ENCODE results near the gene ATP2B2. TPM values are rescaled to one million over a fixed set of nuclear protein-coding genes. Genes with fewer than 3 reads are reported as not detected.

ATP2B2 gene
- total RNA-seq, 1 donor from 2014 or later = 0.42 TPM

DNA sequence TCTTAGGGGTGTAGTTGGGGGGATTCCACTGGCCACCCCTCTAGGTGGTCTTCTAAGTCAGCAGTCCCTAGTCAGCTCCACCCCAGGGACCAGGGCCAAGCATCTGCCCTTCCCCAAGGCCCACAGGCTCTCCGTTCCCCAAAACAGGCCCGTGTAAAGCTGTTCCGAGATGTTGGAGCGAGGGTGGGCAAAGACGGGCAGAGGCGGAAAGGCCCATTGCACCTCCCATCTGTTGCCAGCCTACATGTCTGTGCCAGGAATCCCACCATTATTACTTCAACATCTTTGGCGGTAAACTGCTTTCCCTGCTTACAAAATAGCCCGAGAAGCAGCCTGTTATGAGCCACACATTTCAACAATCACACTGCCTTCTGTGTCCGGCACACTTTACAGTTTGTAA, 1.9 kb upstream of the ATP2B2 start:
- no peak for DNase-seq (ENCODE audit: low read depth, low spot score)
- no peaks in the 10 kb centered on the region for H3K9me3 Mint-ChIP-seq
- no peak overlapping the region for H3K27ac Mint-ChIP-seq (ENCODE audit: unreplicated experiment)

DNA sequence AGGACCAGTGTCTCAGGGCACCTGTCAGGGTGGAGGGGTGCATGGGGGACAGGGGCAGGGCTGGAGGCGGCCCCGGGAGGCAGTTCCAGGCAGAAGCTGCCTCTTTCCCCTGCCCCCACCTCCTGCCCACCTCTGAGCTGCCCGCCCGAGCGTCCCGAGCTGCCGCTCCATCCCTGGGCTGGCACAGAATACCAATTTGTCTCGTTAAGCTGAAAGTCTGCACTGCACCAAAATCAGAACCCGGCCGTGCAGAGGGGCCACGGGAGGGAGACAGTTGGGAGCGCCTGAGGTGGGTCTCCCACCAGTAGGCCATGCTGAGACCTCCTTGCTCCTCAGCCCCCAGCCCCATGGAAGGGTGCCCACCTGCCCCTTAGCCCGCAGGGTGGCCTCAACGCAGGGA, 1.3 kb upstream of the ATP2B2 start:
- no peak overlapping the region for H3K4me3 Mint-ChIP-seq
- peaks cover 4% of the 10 kb centered on the region for H3K4me1 Mint-ChIP-seq
- no peak for DNase-seq (ENCODE audit: low read depth, low spot score)
- H3K27ac Mint-ChIP-seq (ENCODE audit: unreplicated experiment) = no peak overlapping the region
- no peaks in the 10 kb centered on the region for H3K36me3 Mint-ChIP-seq (ENCODE audit: low read depth)
- TF ChIP-seq, protein P1, sequence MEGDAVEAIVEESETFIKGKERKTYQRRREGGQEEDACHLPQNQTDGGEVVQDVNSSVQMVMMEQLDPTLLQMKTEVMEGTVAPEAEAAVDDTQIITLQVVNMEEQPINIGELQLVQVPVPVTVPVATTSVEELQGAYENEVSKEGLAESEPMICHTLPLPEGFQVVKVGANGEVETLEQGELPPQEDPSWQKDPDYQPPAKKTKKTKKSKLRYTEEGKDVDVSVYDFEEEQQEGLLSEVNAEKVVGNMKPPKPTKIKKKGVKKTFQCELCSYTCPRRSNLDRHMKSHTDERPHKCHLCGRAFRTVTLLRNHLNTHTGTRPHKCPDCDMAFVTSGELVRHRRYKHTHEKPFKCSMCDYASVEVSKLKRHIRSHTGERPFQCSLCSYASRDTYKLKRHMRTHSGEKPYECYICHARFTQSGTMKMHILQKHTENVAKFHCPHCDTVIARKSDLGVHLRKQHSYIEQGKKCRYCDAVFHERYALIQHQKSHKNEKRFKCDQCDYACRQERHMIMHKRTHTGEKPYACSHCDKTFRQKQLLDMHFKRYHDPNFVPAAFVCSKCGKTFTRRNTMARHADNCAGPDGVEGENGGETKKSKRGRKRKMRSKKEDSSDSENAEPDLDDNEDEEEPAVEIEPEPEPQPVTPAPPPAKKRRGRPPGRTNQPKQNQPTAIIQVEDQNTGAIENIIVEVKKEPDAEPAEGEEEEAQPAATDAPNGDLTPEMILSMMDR (conservative IDR thresholded peaks at IDR 0.05) = no peak
- no peaks in the 10 kb centered on the region for H3K9me3 Mint-ChIP-seq
- peaks cover 17% of the 10 kb centered on the region for H3K27me3 Mint-ChIP-seq (ENCODE audit: low read depth)

More for the DNA sequence above, 1.9 kb upstream of the ATP2B2 start:
- H3K36me3 Mint-ChIP-seq (ENCODE audit: low read depth) = no peaks in the 10 kb centered on the region
- H3K4me3 Mint-ChIP-seq = no peak overlapping the region
- TF ChIP-seq, protein P1 (conservative IDR thresholded peaks at IDR 0.05) = no peak
- peaks cover 4% of the 10 kb centered on the region for H3K4me1 Mint-ChIP-seq
- H3K27me3 Mint-ChIP-seq (ENCODE audit: low read depth) = peaks cover 17% of the 10 kb centered on the region

DNA sequence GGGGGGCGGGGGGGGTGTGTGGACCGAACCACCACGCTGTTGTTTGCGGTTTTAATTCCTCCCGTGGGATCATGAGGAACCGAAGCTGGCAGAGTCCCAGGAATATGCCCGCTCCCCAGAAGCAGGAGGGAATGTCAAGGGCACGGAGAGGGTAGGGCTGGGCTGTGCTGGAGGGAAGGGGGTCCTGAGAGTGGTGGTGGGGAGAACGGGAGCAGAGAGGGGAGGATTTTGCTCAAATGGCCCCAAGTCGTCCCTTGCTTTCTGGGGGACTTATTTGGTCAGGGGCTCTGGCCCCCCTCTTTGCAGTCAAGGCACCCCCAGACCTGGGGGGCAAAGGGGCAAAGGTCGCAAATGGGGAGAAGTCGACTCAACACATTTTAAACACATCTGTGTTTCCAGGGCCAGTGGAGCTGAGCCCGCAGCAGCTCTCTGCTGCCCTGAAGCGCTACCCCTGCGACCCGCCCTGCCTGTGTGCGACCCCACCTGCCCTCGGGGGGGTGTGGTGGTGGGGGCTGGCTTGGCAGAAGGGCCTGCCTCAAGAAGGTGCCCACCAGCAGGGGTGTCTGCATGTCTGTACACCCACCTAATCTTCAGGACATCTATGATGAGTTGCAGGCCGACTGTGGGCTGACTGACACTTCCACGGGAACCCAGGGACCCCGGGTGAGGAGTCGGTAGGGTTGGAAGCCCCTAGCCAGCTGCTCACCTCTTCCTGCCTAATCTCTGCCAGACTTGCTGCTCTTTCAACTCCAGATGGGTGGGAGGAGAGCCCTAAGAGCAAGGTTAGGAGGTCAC, 602 bp upstream of the ATP2B2 start:
- no peak for DNase-seq (ENCODE audit: low read depth, low spot score)
- Mint-ChIP-seq H3K4me1 (peaks cover 4% of the 10 kb centered on the region), H3K27me3 (ENCODE audit: low read depth) (peaks cover 17% of the 10 kb centered on the region), H3K36me3 (ENCODE audit: low read depth) (no peaks in the 10 kb centered on the region), H3K4me3 (no peak overlapping the region), H3K27ac (ENCODE audit: unreplicated experiment) (no peak overlapping the region), H3K9me3 (no peaks in the 10 kb centered on the region)
- TF ChIP-seq, protein P1 (conservative IDR thresholded peaks at IDR 0.05) = no peak

DNA sequence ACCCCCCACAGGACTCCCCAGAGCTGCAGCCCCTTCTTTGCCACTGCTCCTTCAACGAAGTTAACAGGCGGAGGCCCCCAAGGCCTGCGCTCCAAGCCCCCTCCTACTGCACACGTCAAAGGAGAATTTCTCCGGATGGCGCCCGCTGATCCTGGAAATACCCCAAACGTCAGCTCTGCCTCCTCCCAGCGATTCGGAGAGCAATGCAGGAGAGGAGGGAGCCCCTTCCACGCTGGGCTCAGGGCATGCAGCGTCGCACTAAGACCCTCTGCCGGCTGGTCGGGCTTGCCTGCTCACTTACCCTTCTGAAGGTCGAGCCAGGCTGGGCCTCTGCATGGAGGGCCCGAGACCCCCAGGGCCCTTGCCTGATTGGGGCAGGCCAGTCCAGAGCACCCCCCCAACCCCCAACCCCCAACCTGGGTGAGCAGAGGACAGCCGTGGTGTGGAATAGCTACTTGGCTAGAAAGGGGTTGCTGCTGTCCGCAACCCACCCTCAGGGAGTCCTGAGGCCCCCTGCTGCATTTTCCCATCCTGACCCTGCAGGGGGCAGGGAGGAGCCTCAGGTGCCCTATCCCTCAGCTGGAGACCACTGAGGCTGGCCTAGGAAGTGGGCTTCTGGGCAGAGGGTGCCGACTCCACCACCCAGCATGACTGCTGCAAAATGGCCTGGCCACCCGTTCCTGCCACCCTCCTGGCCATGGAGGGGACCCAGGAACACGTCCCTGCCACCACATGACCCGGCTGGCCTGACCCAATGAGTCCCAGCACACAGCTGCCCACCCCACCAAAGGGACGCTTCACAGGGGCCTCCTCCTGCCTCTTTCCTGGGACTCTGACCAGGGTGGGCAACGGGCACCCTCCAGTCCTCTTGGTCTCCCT, 976 bp downstream of the ATP2B2 start:
- Mint-ChIP-seq H3K27ac (ENCODE audit: unreplicated experiment) (no peak overlapping the region), H3K4me1 (peaks cover 8% of the 10 kb centered on the region), H3K9me3 (no peaks in the 10 kb centered on the region), H3K27me3 (ENCODE audit: low read depth) (peaks cover 17% of the 10 kb centered on the region), H3K4me3 (no peak overlapping the region), H3K36me3 (ENCODE audit: low read depth) (no peaks in the 10 kb centered on the region)
- no peak for DNase-seq (ENCODE audit: low read depth, low spot score)
- TF ChIP-seq, protein P1 (conservative IDR thresholded peaks at IDR 0.05) = no peak

DNA sequence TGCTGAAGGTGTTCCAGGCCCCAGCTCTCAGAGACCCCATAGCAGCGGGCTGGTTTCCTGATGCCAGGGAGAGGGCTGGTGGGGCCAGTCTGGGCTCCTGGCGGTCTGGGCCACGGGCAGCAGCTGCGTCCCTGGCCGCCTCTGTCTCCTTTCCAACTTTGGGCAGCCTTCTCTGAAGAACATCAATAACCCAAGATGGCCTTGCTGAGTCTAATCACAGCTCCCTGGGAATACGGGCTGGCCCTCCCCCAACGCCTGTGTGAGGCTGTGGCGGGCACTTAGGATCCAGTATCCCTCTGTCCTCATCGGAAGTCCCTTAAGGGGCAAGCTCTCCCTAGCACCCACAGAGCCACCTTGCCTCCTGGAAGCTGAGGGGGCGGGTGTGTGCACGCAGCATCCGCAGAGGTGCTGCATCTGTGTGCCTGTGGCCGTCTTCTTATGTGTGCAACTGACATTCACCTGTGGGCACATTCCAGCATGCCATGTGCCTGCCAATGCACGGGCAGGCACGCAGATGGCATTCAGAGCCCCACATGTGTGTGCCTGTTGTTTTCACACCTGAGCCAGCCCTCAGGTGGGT, 2.1 kb downstream of the ATP2B2 start:
- H3K9me3 Mint-ChIP-seq = no peaks in the 10 kb centered on the region
- H3K27me3 Mint-ChIP-seq (ENCODE audit: low read depth) = peaks cover 15% of the 10 kb centered on the region
- no peak overlapping the region for H3K27ac Mint-ChIP-seq (ENCODE audit: unreplicated experiment)
- no peaks in the 10 kb centered on the region for H3K36me3 Mint-ChIP-seq (ENCODE audit: low read depth)
- DNase-seq (ENCODE audit: low read depth, low spot score) = no peak
- peaks cover 4% of the 10 kb centered on the region for H3K4me1 Mint-ChIP-seq
- TF ChIP-seq, protein P1 (conservative IDR thresholded peaks at IDR 0.05) = no peak
- H3K4me3 Mint-ChIP-seq = no peak overlapping the region

Measured in neural crest cell (in vitro differentiated cells).